Activated CD8-positive, alpha-beta T cell treated with anti-CD3 and anti-CD28 coated beads for 36 hours (primary cell): ENCODE results near the gene NNMT. TPM values are rescaled to one million over a fixed set of nuclear protein-coding genes. Genes with fewer than 3 reads are reported as not detected.

ENCODE experiments used
- ATAC-seq: fragments of 200-7000 bp; cut with Tn5 transposase; one replicate; pipeline ENCODE4 v1.10.0; 2021; ENCODE audit warnings: mild to moderate bottlenecking, moderate library complexity
- CTCF ChIA-PET: fragments of 350-600 bp; sonication (Branson Sonifier 250); formaldehyde crosslinking; loops from one replicate; lab custom pipeline; 2021; ENCODE audit warnings: antibody characterized with exemption; lab: Charles Lee
- POLR2A ChIA-PET: fragments of 350-600 bp; sonication (Branson Sonifier 250); formaldehyde crosslinking; loops from one replicate; lab custom pipeline; 2021; ENCODE audit warnings: antibody characterized with exemption; lab: Charles Lee
- DNase-seq: peaks from one replicate; pipeline ENCODE4 v3.0.0-alpha.2; 2020
- H3K27ac Mint-ChIP-seq: one replicate; pipeline ENCODE4 v1.8.0; 2021; ENCODE audit warnings: mild to moderate bottlenecking, mixed read lengths
- H3K27me3 Mint-ChIP-seq: one replicate; pipeline ENCODE4 v1.8.0; 2021; ENCODE audit warnings: mixed read lengths
- H3K36me3 Mint-ChIP-seq: one replicate; pipeline ENCODE4 v1.8.0; 2021; ENCODE audit warnings: low read depth, mixed read lengths
- H3K4me1 Mint-ChIP-seq: one replicate; pipeline ENCODE4 v1.8.0; 2021; ENCODE audit warnings: low read depth, mixed read lengths
- H3K4me3 Mint-ChIP-seq: one replicate; pipeline ENCODE4 v1.8.0; 2021; ENCODE audit warnings: mild to moderate bottlenecking, moderate library complexity, mixed read lengths
- H3K9me3 Mint-ChIP-seq: one replicate; pipeline ENCODE4 v1.8.0; 2021; ENCODE audit warnings: mixed read lengths
- intact Hi-C: fragments of 100-400 bp; cut with micrococcal nuclease; formaldehyde crosslinking; loops from one replicate; pipeline ENCODE4 v1.10.0; 2022
- total RNA-seq, 2 experiments: library from RNA; stranded (reverse); gene quantifications; one replicate each; pipeline ENCODE4 v1.2.3, GENCODE V29; 2021
- TF ChIP-seq, protein P1 (sequence below): fragments of 200-600 bp; IDR thresholded peaks from one replicate; pipeline ENCODE4 v1.8.0; 2022; ENCODE audit warnings: antibody characterized with exemption, mild to moderate bottlenecking

The NNMT gene
- total RNA-seq, 2 experiments from 2014 or later, result not detected

DNA sequence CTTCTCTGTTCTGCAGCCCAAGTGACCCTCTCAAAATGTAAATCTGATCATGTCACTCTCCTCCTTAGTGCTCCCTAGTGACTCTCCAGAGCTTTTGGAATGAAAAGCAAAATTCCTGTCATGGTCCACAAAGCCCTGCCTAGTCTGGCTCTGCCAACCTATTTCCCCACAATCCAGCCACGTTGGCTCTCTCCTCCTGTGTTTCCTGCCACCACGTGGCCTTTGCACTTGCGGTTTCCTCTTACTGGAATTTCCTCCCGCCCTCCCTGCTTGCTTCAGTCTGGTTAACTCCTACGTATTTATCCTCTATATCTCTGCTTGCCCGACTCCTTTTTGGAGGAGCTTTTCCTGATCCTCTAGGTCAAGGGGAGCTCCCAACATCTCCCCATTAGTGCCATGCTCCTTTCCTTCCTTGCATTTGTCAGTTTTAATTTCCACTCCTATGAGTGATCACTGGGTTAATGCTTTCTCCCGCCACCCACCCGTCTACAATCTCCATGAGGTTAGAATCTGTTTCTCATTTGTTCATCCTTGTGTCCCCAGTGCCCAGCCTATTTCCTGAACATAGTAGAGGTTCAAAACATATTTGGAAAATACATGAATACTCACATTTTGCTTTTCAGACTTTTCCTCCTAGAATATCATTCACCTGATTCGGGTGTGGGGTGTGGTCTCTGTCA lies 11.5 kb downstream of the NNMT start:
- no peaks in the 10 kb centered on the region for H3K9me3 Mint-ChIP-seq
- no peaks in the 10 kb centered on the region for H3K4me1 Mint-ChIP-seq
- ATAC-seq, result no peak
- no peaks in the 10 kb centered on the region for H3K36me3 Mint-ChIP-seq
- intact Hi-C loops, result no loop called here
- ChIA-PET POLR2A (no interaction called here), CTCF (interaction anchor here (1.0 kb wide), 1 partner anchor 314 kb away, joined by 3 read pairs; no protein-coding TSS in a partner anchor)
- H3K27ac Mint-ChIP-seq, result no peak overlapping the region
- TF ChIP-seq, protein P1, sequence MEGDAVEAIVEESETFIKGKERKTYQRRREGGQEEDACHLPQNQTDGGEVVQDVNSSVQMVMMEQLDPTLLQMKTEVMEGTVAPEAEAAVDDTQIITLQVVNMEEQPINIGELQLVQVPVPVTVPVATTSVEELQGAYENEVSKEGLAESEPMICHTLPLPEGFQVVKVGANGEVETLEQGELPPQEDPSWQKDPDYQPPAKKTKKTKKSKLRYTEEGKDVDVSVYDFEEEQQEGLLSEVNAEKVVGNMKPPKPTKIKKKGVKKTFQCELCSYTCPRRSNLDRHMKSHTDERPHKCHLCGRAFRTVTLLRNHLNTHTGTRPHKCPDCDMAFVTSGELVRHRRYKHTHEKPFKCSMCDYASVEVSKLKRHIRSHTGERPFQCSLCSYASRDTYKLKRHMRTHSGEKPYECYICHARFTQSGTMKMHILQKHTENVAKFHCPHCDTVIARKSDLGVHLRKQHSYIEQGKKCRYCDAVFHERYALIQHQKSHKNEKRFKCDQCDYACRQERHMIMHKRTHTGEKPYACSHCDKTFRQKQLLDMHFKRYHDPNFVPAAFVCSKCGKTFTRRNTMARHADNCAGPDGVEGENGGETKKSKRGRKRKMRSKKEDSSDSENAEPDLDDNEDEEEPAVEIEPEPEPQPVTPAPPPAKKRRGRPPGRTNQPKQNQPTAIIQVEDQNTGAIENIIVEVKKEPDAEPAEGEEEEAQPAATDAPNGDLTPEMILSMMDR, result no peak
- no peak for DNase-seq
- no peak overlapping the region for H3K4me3 Mint-ChIP-seq
- peaks cover 31% of the 10 kb centered on the region for H3K27me3 Mint-ChIP-seq

DNA sequence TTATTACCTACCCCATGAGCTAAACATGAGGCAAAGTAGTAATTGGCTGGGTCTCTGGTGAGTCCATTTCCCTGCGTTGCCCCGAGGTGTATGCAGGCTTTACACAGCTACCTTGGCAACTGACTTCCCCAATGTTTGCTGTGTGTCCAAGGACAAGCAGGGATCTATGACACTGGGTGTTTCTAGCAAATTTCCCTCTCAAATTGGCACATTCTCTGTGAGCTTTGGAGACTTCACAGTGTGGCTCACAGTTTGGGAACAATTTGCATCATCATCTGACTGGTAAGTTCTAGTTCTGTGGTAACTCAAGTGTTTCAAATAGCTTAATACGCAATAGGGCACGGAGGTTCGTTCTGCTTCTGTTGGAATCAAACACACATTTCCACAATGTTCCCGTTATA lies 12.5 kb downstream of the NNMT start:
- intact Hi-C loops, result no loop called here
- Mint-ChIP-seq H3K9me3 (no peaks in the 10 kb centered on the region), H3K36me3 (no peaks in the 10 kb centered on the region), H3K27me3 (peaks cover 31% of the 10 kb centered on the region), H3K27ac (no peak overlapping the region), H3K4me3 (no peak overlapping the region), H3K4me1 (no peaks in the 10 kb centered on the region)
- ATAC-seq (no peak), DNase-seq (no peak)
- ChIA-PET CTCF (no interaction called here), POLR2A (no interaction called here)
- TF ChIP-seq, protein P1, result no peak

DNA sequence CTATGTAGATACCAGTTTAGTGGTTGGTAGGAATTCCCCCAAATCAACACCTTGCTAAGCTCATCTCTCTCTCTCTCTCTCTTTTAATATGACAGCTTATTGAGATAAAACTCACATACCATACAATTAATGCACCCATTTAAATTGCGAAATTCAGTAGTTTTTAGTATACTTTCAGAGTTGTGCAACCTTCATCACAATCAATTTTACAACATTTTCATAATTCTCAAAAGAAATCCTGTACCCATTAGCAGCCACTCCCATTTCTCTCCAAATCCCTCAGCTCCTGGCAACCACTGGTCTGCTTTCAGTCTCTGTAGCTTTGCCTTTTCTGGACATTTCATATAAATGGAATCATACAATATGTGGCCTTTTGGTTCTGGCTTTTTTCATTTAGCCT lies 13.3 kb downstream of the NNMT start:
- CTCF ChIA-PET, result no interaction called here
- POLR2A ChIA-PET, result no interaction called here
- intact Hi-C loops, result no loop called here
- Mint-ChIP-seq H3K27ac (no peak overlapping the region), H3K27me3 (peaks cover 27% of the 10 kb centered on the region), H3K36me3 (no peaks in the 10 kb centered on the region), H3K4me1 (no peaks in the 10 kb centered on the region), H3K9me3 (no peaks in the 10 kb centered on the region), H3K4me3 (no peak overlapping the region)
- DNase-seq (no peak), ATAC-seq (no peak)
- TF ChIP-seq, protein P1, result no peak

DNA sequence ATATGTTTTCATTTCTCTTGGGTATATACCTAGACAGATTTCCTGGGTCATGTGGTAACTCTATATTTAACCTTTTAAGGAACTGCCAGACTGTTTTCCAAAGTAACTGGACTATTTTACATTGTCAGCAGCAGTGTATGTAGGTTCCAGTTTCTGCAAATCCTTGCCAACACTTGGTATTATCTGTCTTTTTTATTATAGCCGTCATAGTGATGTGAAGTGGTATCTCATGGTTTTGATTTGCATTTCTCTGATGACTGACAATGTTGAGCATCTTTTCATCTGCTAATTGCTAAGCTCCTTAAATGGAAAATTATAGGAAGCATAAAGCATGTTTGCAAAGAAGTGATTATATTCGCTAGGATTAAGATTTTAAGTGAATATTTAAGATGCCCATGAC lies 13.9 kb downstream of the NNMT start:
- H3K9me3 Mint-ChIP-seq, result no peaks in the 10 kb centered on the region
- no peak for DNase-seq
- intact Hi-C loops, result no loop called here
- ChIA-PET POLR2A (no interaction called here), CTCF (no interaction called here)
- TF ChIP-seq, protein P1, result no peak
- no peak for ATAC-seq
- no peak overlapping the region for H3K27ac Mint-ChIP-seq
- H3K4me3 Mint-ChIP-seq, result no peak overlapping the region
- peaks cover 26% of the 10 kb centered on the region for H3K27me3 Mint-ChIP-seq
- no peaks in the 10 kb centered on the region for H3K36me3 Mint-ChIP-seq
- no peaks in the 10 kb centered on the region for H3K4me1 Mint-ChIP-seq

DNA sequence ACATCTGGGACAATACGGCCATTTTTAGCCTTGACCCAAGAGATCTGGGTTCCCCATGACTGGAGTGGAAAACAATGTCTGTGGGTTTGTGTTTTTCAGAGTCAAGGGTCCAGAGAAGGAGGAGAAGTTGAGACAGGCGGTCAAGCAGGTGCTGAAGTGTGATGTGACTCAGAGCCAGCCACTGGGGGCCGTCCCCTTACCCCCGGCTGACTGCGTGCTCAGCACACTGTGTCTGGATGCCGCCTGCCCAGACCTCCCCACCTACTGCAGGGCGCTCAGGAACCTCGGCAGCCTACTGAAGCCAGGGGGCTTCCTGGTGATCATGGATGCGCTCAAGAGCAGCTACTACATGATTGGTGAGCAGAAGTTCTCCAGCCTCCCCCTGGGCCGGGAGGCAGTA lies 15.7 kb downstream of the NNMT start:
- Mint-ChIP-seq H3K36me3 (no peaks in the 10 kb centered on the region), H3K4me1 (peaks cover 10% of the 10 kb centered on the region), H3K27ac (no peak overlapping the region), H3K27me3 (peaks cover 25% of the 10 kb centered on the region), H3K4me3 (no peak overlapping the region), H3K9me3 (no peaks in the 10 kb centered on the region)
- no peak for DNase-seq
- ATAC-seq, result no peak
- ChIA-PET CTCF (no interaction called here), POLR2A (no interaction called here)
- TF ChIP-seq, protein P1, result no peak
- intact Hi-C loops, result no loop called here
